Epithelial cell of esophagus (primary cell): ENCODE results near the gene MAPKAPK3.

Experiments
- DNase-seq: peaks from one replicate; pipeline ENCODE4 v3.0.0; 2010; ENCODE audit warnings: low read depth
- H3K4me3 ChIP-seq: 2 replicates; pipeline ENCODE4 v1.5.1; 2011; ENCODE audit warnings: mild to moderate bottlenecking, low read length, control low read depth
- TF ChIP-seq, protein P1 (sequence below): IDR thresholded peaks from 2 replicates; pipeline ENCODE4 v1.5.1; 2011; ENCODE audit warnings: low read depth, mild to moderate bottlenecking, low read length, control low read depth, inconsistent platforms; ENCODE audit not compliant: insufficient read depth; ENCODE audit errors: missing control alignments

Gene MAPKAPK3

DNA sequence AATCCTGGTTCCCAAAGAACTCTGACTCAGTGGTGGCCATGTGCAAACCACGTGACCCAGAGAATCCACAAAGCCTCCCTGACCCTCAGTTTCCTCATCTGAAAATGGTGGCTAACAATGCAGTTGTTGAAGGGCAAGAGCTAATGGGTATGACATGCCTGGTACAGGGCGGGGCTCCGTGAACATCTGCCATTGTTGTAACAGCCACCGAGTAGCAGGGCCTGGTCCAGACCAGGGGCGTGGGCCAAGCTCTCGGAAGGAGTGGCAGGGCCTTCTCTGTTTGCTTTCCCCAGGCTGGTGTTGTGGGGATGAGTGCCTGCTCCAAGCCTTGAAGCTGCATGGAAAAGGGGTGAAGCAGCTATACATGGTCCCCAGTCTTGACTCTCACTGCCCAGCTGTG, 13.4 kb downstream of the MAPKAPK3 start:
- no peak overlapping the region for H3K4me3 ChIP-seq
- TF ChIP-seq, protein P1, sequence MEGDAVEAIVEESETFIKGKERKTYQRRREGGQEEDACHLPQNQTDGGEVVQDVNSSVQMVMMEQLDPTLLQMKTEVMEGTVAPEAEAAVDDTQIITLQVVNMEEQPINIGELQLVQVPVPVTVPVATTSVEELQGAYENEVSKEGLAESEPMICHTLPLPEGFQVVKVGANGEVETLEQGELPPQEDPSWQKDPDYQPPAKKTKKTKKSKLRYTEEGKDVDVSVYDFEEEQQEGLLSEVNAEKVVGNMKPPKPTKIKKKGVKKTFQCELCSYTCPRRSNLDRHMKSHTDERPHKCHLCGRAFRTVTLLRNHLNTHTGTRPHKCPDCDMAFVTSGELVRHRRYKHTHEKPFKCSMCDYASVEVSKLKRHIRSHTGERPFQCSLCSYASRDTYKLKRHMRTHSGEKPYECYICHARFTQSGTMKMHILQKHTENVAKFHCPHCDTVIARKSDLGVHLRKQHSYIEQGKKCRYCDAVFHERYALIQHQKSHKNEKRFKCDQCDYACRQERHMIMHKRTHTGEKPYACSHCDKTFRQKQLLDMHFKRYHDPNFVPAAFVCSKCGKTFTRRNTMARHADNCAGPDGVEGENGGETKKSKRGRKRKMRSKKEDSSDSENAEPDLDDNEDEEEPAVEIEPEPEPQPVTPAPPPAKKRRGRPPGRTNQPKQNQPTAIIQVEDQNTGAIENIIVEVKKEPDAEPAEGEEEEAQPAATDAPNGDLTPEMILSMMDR = no peak
- DNase-seq = no peak

DNA sequence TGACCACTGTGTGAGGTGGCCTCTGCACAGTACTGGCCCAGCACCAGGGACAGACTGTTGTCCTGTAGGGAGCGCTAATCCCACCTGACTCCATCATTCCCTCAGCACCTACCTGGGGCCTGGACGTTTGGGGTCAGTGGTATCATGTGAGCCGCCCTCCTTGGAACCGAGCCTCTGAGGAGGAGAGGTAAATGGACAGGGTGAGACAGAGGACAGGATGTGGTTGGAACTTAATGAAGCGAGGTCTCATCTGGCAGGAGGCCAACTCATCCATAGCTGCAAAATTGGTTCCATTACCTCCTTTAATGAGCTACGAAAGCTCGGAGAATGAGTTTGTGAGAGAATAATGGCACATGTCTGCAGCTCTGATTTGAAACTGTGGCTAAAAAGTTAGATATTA, 13.9 kb downstream of the MAPKAPK3 start:
- H3K4me3 ChIP-seq = no peak overlapping the region
- TF ChIP-seq, protein P1 = no peak
- DNase-seq = no peak

DNA sequence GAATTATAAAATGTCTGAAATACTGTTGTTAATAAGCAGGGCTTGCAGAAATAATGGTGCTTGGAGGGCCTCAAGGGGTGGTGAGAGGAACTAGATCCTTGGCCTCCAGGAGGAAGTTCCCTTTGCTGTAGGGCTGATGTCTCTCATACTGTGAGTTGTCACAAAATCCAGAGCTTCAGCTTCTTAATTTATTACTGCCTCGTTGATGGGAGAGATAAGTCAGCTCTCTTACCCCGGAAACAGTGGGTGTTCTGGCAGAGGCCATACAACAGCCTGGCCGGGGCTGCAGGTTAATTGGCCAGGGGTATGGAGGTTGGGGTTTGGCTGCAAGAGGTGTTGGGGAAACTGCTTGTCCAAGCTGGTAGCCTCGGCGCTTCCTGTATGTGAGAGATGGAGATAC, 15.5 kb downstream of the MAPKAPK3 start:
- no peak overlapping the region for H3K4me3 ChIP-seq
- TF ChIP-seq, protein P1 = no peak
- no peak for DNase-seq

DNA sequence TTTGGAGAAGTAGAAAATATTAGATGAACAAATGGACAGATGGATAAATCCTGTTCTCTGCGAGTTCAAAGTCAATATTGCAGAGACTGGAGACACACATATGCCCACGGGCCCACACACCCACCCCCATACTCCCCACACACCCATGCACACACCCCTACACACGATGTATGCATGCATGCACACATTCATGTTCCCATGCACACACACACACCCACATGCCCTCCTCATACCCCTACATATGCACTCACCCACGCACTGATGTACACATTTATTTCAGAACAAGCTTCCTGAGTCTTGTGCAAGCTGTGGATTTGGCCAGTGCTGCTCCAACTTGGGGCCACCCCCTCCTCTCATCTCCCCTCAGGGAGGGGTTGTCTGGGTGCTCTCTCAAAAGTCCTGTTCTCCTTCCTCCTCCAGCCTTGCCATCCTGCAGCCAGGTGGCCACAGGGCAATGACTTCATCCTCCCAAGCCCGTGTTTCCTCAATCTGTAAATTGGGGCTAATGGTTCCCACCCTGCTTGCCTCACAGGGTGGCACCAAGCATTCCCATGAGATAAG, 16.4 kb downstream of the MAPKAPK3 start:
- TF ChIP-seq, protein P1 = no peak
- DNase-seq = no peak
- H3K4me3 ChIP-seq = no peak overlapping the region

DNA sequence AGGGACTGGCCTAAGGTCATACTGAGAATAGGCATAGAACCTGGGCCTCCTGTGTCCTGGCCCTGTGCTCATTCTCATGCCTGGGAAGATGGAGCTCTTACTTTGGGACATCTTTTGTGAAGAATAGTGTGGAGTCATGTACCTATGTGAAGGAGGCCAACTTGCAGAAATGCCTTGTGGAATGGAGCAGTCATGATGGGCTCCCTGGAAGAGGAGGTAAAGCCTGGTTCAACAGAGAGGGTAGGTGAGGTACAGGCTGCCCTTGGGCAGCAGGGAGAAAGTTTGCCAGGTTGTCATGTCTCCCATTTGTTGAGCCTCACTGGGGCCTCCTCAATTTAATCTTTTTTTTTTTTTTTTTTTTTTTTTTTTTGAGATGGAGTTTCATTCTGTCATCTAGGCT, 18.1 kb downstream of the MAPKAPK3 start:
- DNase-seq = no peak
- no peak overlapping the region for H3K4me3 ChIP-seq
- TF ChIP-seq, protein P1 = no peak

DNA sequence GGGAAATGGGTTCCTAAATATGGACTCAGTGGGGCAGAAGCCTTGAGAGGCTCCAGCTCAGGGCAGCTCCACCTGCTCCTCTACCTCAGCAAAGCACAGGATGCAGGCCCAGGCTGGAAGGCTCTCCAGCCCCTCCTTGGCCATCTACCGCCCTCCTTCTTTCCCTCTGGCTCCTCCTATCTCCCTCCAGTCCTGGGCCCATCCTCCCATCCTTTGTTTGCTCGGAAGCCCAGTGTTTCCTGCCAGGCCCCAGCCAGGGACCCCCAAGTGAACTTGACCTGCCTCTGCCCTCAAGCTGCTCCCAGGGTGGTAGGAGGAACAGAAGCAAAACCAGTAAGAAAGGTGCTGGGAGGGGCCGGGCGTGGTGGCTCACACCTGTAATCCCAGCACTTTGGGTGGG, 20.1 kb downstream of the MAPKAPK3 start:
- no peak overlapping the region for H3K4me3 ChIP-seq
- TF ChIP-seq, protein P1 = no peak
- no peak for DNase-seq

DNA sequence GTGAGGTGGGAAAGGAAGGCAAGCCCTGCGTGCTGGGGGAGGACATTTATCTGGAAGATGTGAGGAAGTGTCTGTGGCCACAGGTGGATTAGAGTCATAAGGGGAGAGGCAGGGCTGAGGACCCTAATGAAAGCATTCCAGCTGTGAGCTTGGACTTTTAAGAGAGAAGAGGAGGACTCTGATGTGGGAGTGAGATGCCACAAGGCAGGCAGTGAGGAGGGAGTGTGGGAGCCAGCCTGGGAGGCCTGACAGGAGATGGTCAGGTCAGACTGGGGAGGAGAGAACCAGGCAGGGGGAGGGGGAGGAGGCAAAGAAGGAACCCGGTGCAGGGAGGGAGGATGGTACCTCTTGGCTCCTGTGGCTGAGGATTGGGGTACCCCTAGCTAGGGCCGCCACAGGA, 21.0 kb downstream of the MAPKAPK3 start:
- no peak for DNase-seq
- TF ChIP-seq, protein P1 = no peak
- no peak overlapping the region for H3K4me3 ChIP-seq
